Activated CD4-positive, alpha-beta T cell treated with anti-CD3 and anti-CD28 coated beads, Interleukin-2, amount 50 U/mL, for 4 hours (primary cell): ENCODE results near the gene SNX27.
"Not testable (repeated sequence)": the region's sequence is repeated elsewhere in the genome, so short reads cannot be mapped to it uniquely, and the experiment has no call there.

Experiments used
- DNase-seq, 2 experiments: peaks; one replicate each; pipeline ENCODE4 v3.0.0-alpha.2; 2020

SNX27 gene

GRCh38 chr1:151604291-151604690 lies 7.6 kb upstream of the SNX27 start:
- DNase-seq, result no peak

- DNase-seq, result no peak
These were observed 5.5 kb upstream of the SNX27 start for GRCh38 chr1:151606384-151606783.

GRCh38 chr1:151606857-151607256 lies 5.0 kb upstream of the SNX27 start:
- DNase-seq, result no peak

- DNase-seq, result no peak
These were observed 1.7 kb upstream of the SNX27 start for GRCh38 chr1:151610142-151610541.

- no peak for DNase-seq
These were observed 511 bp upstream of the SNX27 start for GRCh38 chr1:151611288-151611790.

GRCh38 chr1:151612501-151613281 lies 841 bp downstream of the SNX27 start:
- peak in 1 of 2 experiments; percentile 7 for DNase-seq

- no peak for DNase-seq
These were observed 1.5 kb downstream of the SNX27 start for GRCh38 chr1:151613282-151613780.

GRCh38 chr1:151615711-151616504 lies 4.1 kb downstream of the SNX27 start:
- DNase-seq, result no peak

GRCh38 chr1:151616505-151616849 lies 4.6 kb downstream of the SNX27 start:
- DNase-seq, result no peak

GRCh38 chr1:151618003-151618402 lies 6.2 kb downstream of the SNX27 start:
- no peak for DNase-seq

- DNase-seq, result no peak
These were observed 6.6 kb downstream of the SNX27 start for GRCh38 chr1:151618470-151618869.

GRCh38 chr1:151618996-151619395 lies 7.1 kb downstream of the SNX27 start:
- DNase-seq, result not testable (repeated sequence)

- no peak for DNase-seq
These were observed 7.7 kb downstream of the SNX27 start for GRCh38 chr1:151619489-151620093.

GRCh38 chr1:151620286-151620685 lies 8.4 kb downstream of the SNX27 start:
- no peak for DNase-seq

GRCh38 chr1:151621351-151621750 lies 9.5 kb downstream of the SNX27 start:
- no peak for DNase-seq

GRCh38 chr1:151624783-151625182 lies 12.9 kb downstream of the SNX27 start:
- no peak for DNase-seq

- no peak for DNase-seq
These were observed 15.0 kb downstream of the SNX27 start for GRCh38 chr1:151626740-151627334.

GRCh38 chr1:151629278-151629677 lies 17.4 kb downstream of the SNX27 start:
- no peak for DNase-seq

- no peak for DNase-seq
These were observed 23.7 kb downstream of the SNX27 start for GRCh38 chr1:151635479-151636072.

GRCh38 chr1:151638074-151638775 lies 26.4 kb downstream of the SNX27 start:
- DNase-seq, result no peak

- DNase-seq, result no peak
These were observed 27.0 kb downstream of the SNX27 start for GRCh38 chr1:151638812-151639211.

GRCh38 chr1:151639466-151639865 lies 27.6 kb downstream of the SNX27 start:
- no peak for DNase-seq
